NT2/D1 (cell line): ENCODE data around the gene COL23A1.

Experiments used
- DNase-seq: peaks from one replicate; pipeline ENCODE4 v3.0.0-alpha.2; 2011; ENCODE audit warnings: low read depth, low spot score
- H3K27me3 ChIP-seq: 2 replicates; pipeline ENCODE4 v1.6.0; 2011; ENCODE audit warnings: mild to moderate bottlenecking; ENCODE audit not compliant: insufficient read length, insufficient read depth
- H3K36me3 ChIP-seq: 2 replicates; pipeline ENCODE4 v1.6.1; 2011; ENCODE audit warnings: mild to moderate bottlenecking, low read length, mixed read lengths; ENCODE audit not compliant: insufficient read depth, insufficient read length
- H3K4me1 ChIP-seq: 2 replicates; pipeline ENCODE4 v1.5.1; 2011; ENCODE audit not compliant: insufficient read depth, insufficient read length
- H3K4me3 ChIP-seq: 2 replicates; pipeline ENCODE4 v1.5.1; 2011; ENCODE audit warnings: low read depth; ENCODE audit not compliant: insufficient read length
- H3K9ac ChIP-seq: 2 replicates; pipeline ENCODE4 v1.6.0; 2011; ENCODE audit warnings: low read depth; ENCODE audit not compliant: insufficient read length
- H3K9me3 ChIP-seq: 2 replicates; pipeline ENCODE4 v1.5.1; 2011; ENCODE audit warnings: mild to moderate bottlenecking, low read length; ENCODE audit not compliant: insufficient read depth
- SUZ12 ChIP-seq: IDR thresholded peaks from 2 replicates; pipeline ENCODE4 v1.6.1; 2011; ENCODE audit not compliant: insufficient read length, insufficient read depth; ENCODE audit errors: extremely low read depth
- YY1 ChIP-seq: IDR thresholded peaks from 2 replicates; pipeline ENCODE4 v1.6.1; 2011; ENCODE audit not compliant: insufficient read length, insufficient read depth
- ZNF274 ChIP-seq: IDR thresholded peaks from 2 replicates; pipeline ENCODE4 v1.6.1; 2011; ENCODE audit warnings: mild to moderate bottlenecking, low read depth, low read length

Gene COL23A1

DNA sequence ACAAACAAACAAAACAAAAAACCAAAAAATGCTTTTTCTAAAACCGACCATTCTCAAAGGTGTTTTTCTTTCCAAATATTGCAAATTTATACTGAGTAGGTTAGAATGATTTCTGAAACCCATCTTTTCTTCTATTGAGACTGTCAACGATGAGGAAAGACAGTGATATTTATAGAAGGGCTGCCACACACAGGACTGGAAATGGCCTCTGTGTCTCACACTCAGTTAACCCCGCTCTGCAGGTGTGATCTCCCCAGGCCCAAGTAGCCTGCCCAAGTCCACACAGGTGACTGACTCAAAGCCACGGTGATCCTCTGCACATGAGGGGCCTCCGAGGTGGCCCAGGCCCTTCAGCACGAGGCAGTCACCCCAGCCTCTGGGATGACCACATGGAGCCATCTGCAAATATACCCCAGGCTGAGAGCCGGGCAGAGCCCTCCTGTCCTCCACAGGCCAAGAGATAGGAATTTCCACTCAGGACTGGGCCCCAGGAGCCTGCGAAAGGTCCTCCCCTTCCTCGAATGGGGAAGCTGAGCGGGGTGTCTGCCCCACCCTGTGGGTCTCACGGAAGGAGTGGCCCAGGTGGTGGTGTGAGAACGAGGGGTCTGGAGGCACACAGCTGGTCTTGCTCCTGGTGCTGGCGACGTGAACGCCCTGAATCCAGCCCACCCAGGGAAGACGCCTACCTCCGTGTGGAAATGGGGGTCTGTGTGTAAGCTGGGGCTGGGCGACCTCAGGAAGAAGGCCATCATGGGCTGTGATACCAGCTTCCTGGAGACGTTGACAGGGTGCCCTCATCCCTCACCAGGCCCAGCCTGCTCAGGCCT lies 304.6 kb downstream of the COL23A1 start:
- Histone ChIP-seq H3K27me3 (no peaks in the 10 kb centered on the region), H3K9ac (no peak overlapping the region), H3K4me1 (peaks cover 8% of the 10 kb centered on the region), H3K9me3 (peaks cover 11% of the 10 kb centered on the region), H3K4me3 (no peak overlapping the region), H3K36me3 (no peaks in the 10 kb centered on the region)
- TF ChIP-seq YY1: no peak
- TF ChIP-seq SUZ12: no peak
- DNase-seq: no peak

DNA sequence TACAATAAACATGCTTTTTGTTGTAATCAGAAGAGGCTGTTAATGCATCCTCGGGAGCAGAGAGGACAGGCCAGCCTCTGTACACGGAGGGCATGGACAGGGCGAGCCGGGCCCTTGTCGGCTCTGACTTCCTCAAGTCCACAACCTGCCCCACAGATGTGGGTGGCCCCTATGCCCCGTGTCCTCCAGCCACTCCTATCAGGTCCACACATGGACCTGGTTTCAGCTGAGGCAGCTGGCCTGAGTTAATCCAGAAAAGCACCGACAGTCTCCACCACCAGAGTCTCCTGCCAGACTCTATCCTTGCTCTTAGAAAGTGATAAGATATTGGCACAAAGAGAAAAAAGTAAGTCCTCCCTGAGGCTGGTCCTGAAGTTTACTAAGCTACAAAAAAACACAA lies 305.2 kb downstream of the COL23A1 start:
- Histone ChIP-seq H3K9ac (no peak overlapping the region), H3K9me3 (peaks cover 11% of the 10 kb centered on the region), H3K4me1 (peaks cover 7% of the 10 kb centered on the region), H3K36me3 (no peaks in the 10 kb centered on the region), H3K4me3 (no peak overlapping the region), H3K27me3 (no peaks in the 10 kb centered on the region)
- no peak for DNase-seq
- TF ChIP-seq YY1 (no peak), SUZ12 (no peak), ZNF274 (no peak)

DNA sequence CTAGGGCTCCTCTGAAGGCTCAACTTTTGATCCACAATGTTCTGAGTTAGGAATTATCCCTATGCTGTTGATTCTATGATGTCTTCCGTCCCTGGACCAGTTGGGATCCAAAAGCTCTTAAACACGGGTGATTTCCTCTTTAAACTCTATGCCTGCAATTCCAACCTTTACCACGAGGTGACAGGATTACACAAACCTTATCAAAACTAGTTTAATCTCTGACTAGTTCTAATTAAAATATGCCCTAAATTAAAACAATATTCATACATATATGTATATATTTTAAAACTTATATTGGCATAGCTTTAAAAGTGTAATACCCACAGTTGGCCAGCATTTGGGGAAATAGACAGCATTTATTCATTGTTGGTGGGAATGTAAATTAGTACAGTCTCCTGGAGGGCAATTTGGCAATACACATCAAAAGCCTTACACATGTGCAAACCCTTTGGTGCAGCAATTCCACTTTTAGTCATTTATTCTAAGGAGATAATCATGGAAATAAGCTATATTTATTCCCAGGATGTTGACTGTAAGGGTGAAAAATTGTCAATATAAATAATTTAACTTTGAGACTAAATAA lies 306.0 kb downstream of the COL23A1 start:
- H3K36me3 ChIP-seq: no peaks in the 10 kb centered on the region
- H3K27me3 ChIP-seq: no peaks in the 10 kb centered on the region
- H3K9ac ChIP-seq: no peak overlapping the region
- H3K4me3 ChIP-seq: no peak overlapping the region
- peak; percentile 15 for DNase-seq
- peaks cover 11% of the 10 kb centered on the region for H3K9me3 ChIP-seq
- peaks cover 12% of the 10 kb centered on the region for H3K4me1 ChIP-seq
- TF ChIP-seq SUZ12 (no peak), YY1 (no peak), ZNF274 (no peak)

DNA sequence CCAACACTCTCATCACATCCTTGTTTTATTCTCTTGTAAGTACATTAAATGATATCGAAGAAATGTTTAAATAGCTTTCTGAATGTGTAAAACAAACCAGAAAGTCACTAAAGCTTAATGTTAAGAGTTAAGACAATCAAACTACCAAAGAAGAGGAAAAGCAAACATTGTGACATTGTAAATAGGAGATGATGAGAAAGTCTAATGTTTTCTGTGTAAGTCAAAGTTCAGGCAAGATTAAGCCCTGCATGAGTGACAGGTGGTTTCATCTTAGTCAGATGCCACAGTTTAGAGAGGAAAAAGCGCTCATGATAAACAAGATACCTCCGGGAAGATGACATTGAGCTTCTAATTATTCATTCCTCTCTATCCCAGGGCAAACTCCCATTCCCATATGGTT lies 306.7 kb downstream of the COL23A1 start:
- Histone ChIP-seq H3K36me3 (no peaks in the 10 kb centered on the region), H3K27me3 (no peaks in the 10 kb centered on the region), H3K9me3 (peaks cover 11% of the 10 kb centered on the region), H3K9ac (no peak overlapping the region), H3K4me1 (peaks cover 14% of the 10 kb centered on the region), H3K4me3 (no peak overlapping the region)
- no peak for TF ChIP-seq ZNF274
- TF ChIP-seq SUZ12: no peak
- TF ChIP-seq YY1: no peak
- DNase-seq: no peak

DNA sequence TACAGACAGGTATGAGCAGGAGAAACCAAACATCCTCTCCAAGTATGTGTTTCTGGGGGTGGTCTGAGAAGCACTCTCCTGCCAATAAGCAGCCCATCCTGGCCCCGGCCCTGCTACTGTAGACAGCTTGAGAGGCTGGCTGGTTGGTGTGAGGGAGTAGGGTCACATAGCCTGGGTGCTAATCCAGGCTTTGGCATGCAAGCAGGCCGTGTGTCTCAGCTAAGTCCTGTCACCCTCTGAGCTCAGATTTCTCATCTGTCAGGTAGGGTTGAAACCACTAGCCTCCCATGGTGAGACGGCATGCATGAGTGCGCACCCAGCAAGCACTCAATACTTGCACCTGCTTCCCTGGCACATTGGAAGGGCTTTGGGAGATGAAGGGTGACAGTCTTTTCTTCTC lies 307.8 kb downstream of the COL23A1 start:
- TF ChIP-seq ZNF274 (no peak), YY1 (no peak), SUZ12 (no peak)
- no peak for DNase-seq
- Histone ChIP-seq H3K4me3 (no peak overlapping the region), H3K4me1 (peaks cover 10% of the 10 kb centered on the region), H3K27me3 (peaks cover 7% of the 10 kb centered on the region), H3K9ac (no peak overlapping the region), H3K9me3 (peaks cover 11% of the 10 kb centered on the region), H3K36me3 (no peaks in the 10 kb centered on the region)

DNA sequence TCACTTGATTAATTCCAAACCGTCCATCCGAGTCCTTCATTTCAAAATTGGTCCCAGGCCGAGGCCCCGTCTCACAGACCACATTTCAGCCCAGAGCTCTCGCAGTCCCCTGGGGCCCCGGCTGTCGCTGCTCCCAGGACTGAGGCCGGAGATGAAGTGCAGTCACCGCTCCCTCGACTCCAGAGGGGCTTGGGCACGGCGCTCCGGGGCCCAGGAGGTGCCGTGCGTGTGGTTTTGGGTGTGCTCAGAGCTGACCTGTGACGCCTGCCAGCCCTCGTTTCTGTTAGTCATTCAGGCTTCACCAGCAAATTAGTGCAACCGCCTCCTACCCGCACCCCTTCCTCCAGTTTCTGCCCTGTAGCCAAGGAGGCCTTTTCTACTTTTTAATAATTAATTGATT lies 308.9 kb downstream of the COL23A1 start:
- TF ChIP-seq ZNF274: no peak
- no peak for TF ChIP-seq YY1
- TF ChIP-seq SUZ12: no peak
- DNase-seq: no peak
- no peak overlapping the region for H3K9ac ChIP-seq
- H3K9me3 ChIP-seq: peaks cover 11% of the 10 kb centered on the region
- no peaks in the 10 kb centered on the region for H3K36me3 ChIP-seq
- no peak overlapping the region for H3K4me3 ChIP-seq
- peaks cover 9% of the 10 kb centered on the region for H3K27me3 ChIP-seq
- H3K4me1 ChIP-seq: peaks cover 10% of the 10 kb centered on the region

DNA sequence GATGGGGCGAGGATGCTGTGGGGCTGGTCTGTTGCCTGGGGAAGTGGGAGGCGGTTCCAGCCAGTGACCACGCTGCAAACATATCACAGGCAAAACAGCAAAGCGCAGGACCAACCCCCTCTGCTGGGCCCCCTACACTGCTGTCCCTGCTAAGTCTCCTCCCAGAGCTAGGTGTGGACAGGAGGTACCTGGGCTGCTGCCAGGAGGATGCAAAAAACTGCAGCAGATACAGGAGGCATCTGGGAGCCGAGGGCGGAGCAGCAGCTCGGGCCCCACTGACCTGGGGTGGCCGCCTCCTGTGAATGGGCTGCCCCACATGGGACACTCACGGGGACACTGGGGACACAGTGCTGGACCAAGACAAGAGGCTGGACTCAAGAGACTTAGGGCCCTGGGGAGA lies 309.6 kb downstream of the COL23A1 start:
- no peak for DNase-seq
- Histone ChIP-seq H3K9ac (no peak overlapping the region), H3K4me3 (no peak overlapping the region), H3K9me3 (peaks cover 17% of the 10 kb centered on the region), H3K27me3 (peaks cover 9% of the 10 kb centered on the region), H3K36me3 (no peaks in the 10 kb centered on the region), H3K4me1 (peaks cover 10% of the 10 kb centered on the region)
- TF ChIP-seq YY1 (no peak), ZNF274 (no peak), SUZ12 (no peak)
